Keratinocyte (primary cell): ENCODE results near the gene FRMPD2. TPM values are rescaled to one million over a fixed set of nuclear protein-coding genes. Genes with fewer than 3 reads are reported as not detected.

Experiments used
- DNase-seq: peaks from one replicate; pipeline ENCODE4 v3.0.0-alpha.2; 2011; ENCODE audit warnings: low read depth, missing footprints, low spot score
- FAIRE-seq: peaks from 2 replicates; lab custom pipeline; 2011; peaks lifted over from hg19 to GRCh38; lab: Jason Lieb, UNC
- H2AFZ ChIP-seq: 2 replicates; pipeline ENCODE4 v1.6.0; 2012; ENCODE audit warnings: low read length, control low read depth, inconsistent platforms; ENCODE audit not compliant: control insufficient read depth
- H3K27ac ChIP-seq: 2 replicates; pipeline ENCODE4 v1.5.1; 2011; ENCODE audit warnings: low read length; ENCODE audit not compliant: control insufficient read depth, insufficient read depth
- H3K27me3 ChIP-seq: 3 replicates; pipeline ENCODE4 v1.6.0; 2011; ENCODE audit warnings: low read length; ENCODE audit not compliant: control insufficient read depth, insufficient read depth; ENCODE audit errors: extremely low read depth
- H3K36me3 ChIP-seq, 2 experiments: 2 replicates in 1 of 2; 3 replicates in 1 of 2; pipeline ENCODE4 v1.5.1; 2011; ENCODE audit warnings: low read length in 2 of 2, mild to moderate bottlenecking in 1 of 2; ENCODE audit not compliant: control insufficient read depth in 2 of 2, insufficient read depth in 2 of 2; ENCODE audit errors: extremely low read depth in 1 of 2
- H3K4me1 ChIP-seq: 3 replicates; pipeline ENCODE4 v1.5.1; 2011; ENCODE audit warnings: low read length; ENCODE audit not compliant: control insufficient read depth, insufficient read depth; ENCODE audit errors: extremely low read depth
- H3K4me2 ChIP-seq: 3 replicates; pipeline ENCODE4 v1.6.0; 2011; ENCODE audit warnings: low read depth, low read length; ENCODE audit not compliant: control insufficient read depth, insufficient read depth; ENCODE audit errors: extremely low read depth
- H3K4me3 ChIP-seq, 3 experiments: fragments of 200-600 bp in 1 of 3; sonication (generic) in 1 of 3; 2 replicates in 2 of 3; 3 replicates in 1 of 3; pipeline ENCODE4 v1.5.1; 2011 to 2016; ENCODE audit warnings: low read length in 3 of 3, mild to moderate bottlenecking in 3 of 3, control low read depth in 2 of 3, inconsistent platforms in 1 of 3, low read depth in 1 of 3, mixed read lengths in 1 of 3, mixed run types in 1 of 3, moderate library complexity in 1 of 3; ENCODE audit not compliant: control insufficient read depth in 2 of 3, insufficient read depth in 2 of 3; ENCODE audit errors: extremely low read depth in 1 of 3
- H3K79me2 ChIP-seq: 2 replicates; pipeline ENCODE4 v1.6.0; 2012; ENCODE audit warnings: low read length; ENCODE audit not compliant: control insufficient read depth, insufficient read depth
- H3K9ac ChIP-seq: 3 replicates; pipeline ENCODE4 v1.6.0; 2011; ENCODE audit warnings: low read length; ENCODE audit not compliant: control insufficient read depth, insufficient read depth; ENCODE audit errors: extremely low read depth
- H3K9me1 ChIP-seq: 3 replicates; pipeline ENCODE4 v1.6.0; 2011; ENCODE audit warnings: low read length; ENCODE audit not compliant: control insufficient read depth, insufficient read depth; ENCODE audit errors: extremely low read depth
- H3K9me3 ChIP-seq: 2 replicates; pipeline ENCODE4 v1.5.1; 2012; ENCODE audit warnings: low read depth, low read length; ENCODE audit not compliant: control insufficient read depth
- H4K20me1 ChIP-seq: 3 replicates; pipeline ENCODE4 v1.6.0; 2011; ENCODE audit warnings: low read length; ENCODE audit not compliant: control insufficient read depth, insufficient read depth; ENCODE audit errors: extremely low read depth
- EZH2 ChIP-seq: IDR thresholded peaks from one replicate; pipeline ENCODE4 v1.6.1; 2012; ENCODE audit warnings: inconsistent platforms, mild to moderate bottlenecking, low read length, moderate library complexity
- dilution Hi-C: fragments of 300-500 bp; cut with MboI; formaldehyde crosslinking; loops from one replicate; pipeline ENCODE4 v1.7.0; 2020; ENCODE audit warnings: low sequenced_read_pairs; ENCODE audit not compliant: extremely low pct_ligation_motif_present
- polyA plus RNA-seq, 5 experiments: library from polyadenylated mRNA; depleted of rRNA in 3 of 5; stranded (reverse) in 3 of 5; stranded (forward) in 1 of 5; unstranded in 1 of 5; fragments of >200 nt; gene quantifications; 1 replicate in 1 of 5; 2 replicates in 3 of 5; 3 replicates in 1 of 5; pipeline versions ENCODE4 v1.2.1 to v1.2.3, GENCODE V29; 2011 to 2012; ENCODE audit warnings: missing spikeins in 2 of 5, low read depth in 1 of 5, low replicate concordance in 1 of 5
- TF ChIP-seq, protein P1 (sequence below), 3 experiments: IDR thresholded peaks in 1 of 3; conservative IDR thresholded peaks in 1 of 3; optimal IDR thresholded peaks in 1 of 3; 2 replicates in 2 of 3; 3 replicates in 1 of 3; pipeline versions ENCODE3 to v1.5.1; 2011; ENCODE audit warnings: low read length in 3 of 3, mild to moderate bottlenecking in 3 of 3, moderate library complexity in 2 of 3, control low read depth in 1 of 3, inconsistent platforms in 1 of 3; ENCODE audit not compliant: insufficient read depth in 2 of 3; ENCODE audit errors: extremely low read depth in 1 of 3

FRMPD2 gene
- polyA plus RNA-seq, 1 donor (not counting 4 experiments of a cell fraction or from before 2014, with no cell fraction given), result not detected

- Histone ChIP-seq H3K4me3 (no peak overlapping the region), H3K27ac (no peak overlapping the region), H3K27me3 (no peaks in the 10 kb centered on the region), H3K36me3 (no peaks in the 10 kb centered on the region), H2AFZ (no peak overlapping the region), H3K79me2 (no peaks in the 10 kb centered on the region), H3K4me2 (no peak overlapping the region), H3K4me1 (no peaks in the 10 kb centered on the region), H3K9ac (no peak overlapping the region), H3K9me3 (no peaks in the 10 kb centered on the region), H3K9me1 (no peaks in the 10 kb centered on the region), H4K20me1 (no peaks in the 10 kb centered on the region)
- no peak for TF ChIP-seq EZH2
- TF ChIP-seq, protein P1, sequence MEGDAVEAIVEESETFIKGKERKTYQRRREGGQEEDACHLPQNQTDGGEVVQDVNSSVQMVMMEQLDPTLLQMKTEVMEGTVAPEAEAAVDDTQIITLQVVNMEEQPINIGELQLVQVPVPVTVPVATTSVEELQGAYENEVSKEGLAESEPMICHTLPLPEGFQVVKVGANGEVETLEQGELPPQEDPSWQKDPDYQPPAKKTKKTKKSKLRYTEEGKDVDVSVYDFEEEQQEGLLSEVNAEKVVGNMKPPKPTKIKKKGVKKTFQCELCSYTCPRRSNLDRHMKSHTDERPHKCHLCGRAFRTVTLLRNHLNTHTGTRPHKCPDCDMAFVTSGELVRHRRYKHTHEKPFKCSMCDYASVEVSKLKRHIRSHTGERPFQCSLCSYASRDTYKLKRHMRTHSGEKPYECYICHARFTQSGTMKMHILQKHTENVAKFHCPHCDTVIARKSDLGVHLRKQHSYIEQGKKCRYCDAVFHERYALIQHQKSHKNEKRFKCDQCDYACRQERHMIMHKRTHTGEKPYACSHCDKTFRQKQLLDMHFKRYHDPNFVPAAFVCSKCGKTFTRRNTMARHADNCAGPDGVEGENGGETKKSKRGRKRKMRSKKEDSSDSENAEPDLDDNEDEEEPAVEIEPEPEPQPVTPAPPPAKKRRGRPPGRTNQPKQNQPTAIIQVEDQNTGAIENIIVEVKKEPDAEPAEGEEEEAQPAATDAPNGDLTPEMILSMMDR (optimal IDR thresholded peaks at IDR 0.05 in 1 of 3, IDR thresholded peaks at IDR 0.05 in 1 of 3, conservative IDR thresholded peaks at IDR 0.05 in 1 of 3; ENCODE audit: extremely low read depth in 1 of 3, insufficient read depth in 2 of 3, low read length in 3 of 3), result no peak
- DNase-seq (no peak), FAIRE-seq (no peak)
- dilution Hi-C loops, result no loop called here
Observed at GRCh38 chr10:48240196-48240595, 34.3 kb downstream of the FRMPD2 start.

GRCh38 chr10:48239618-48240017 lies 34.9 kb downstream of the FRMPD2 start:
- H3K9me1 ChIP-seq, result no peaks in the 10 kb centered on the region
- FAIRE-seq (no peak), DNase-seq (no peak)
- no peak for TF ChIP-seq EZH2
- TF ChIP-seq, protein P1 (optimal IDR thresholded peaks at IDR 0.05 in 1 of 3, IDR thresholded peaks at IDR 0.05 in 1 of 3, conservative IDR thresholded peaks at IDR 0.05 in 1 of 3; ENCODE audit: extremely low read depth in 1 of 3, insufficient read depth in 2 of 3, low read length in 3 of 3), result no peak
- H3K36me3 ChIP-seq, result no peaks in the 10 kb centered on the region
- H3K27me3 ChIP-seq, result no peaks in the 10 kb centered on the region
- H3K79me2 ChIP-seq, result no peaks in the 10 kb centered on the region
- H2AFZ ChIP-seq, result no peak overlapping the region
- dilution Hi-C loops, result no loop called here
- H3K4me2 ChIP-seq, result no peak overlapping the region
- H3K9ac ChIP-seq, result no peak overlapping the region
- H3K4me1 ChIP-seq, result no peaks in the 10 kb centered on the region
- H4K20me1 ChIP-seq, result no peaks in the 10 kb centered on the region
- H3K9me3 ChIP-seq, result no peaks in the 10 kb centered on the region
- H3K27ac ChIP-seq, result no peak overlapping the region
- H3K4me3 ChIP-seq, result no peak overlapping the region
